DND-41 (cell line): Measurements from ENCODE around the gene MLH1.

Experiments
- CTCF ChIP-seq: IDR thresholded peaks from 2 replicates; pipeline ENCODE4 v1.5.1; 2012; ENCODE audit warnings: borderline replicate concordance, low read length, moderate library complexity, mild to moderate bottlenecking; ENCODE audit not compliant: poor library complexity, severe bottlenecking; ENCODE audit errors: extremely low read depth
- EZH2 ChIP-seq: IDR thresholded peaks from 3 replicates; pipeline ENCODE4 v1.6.1; 2012; ENCODE audit warnings: borderline replicate concordance, low read depth, mild to moderate bottlenecking, moderate library complexity, low read length, inconsistent platforms; ENCODE audit not compliant: severe bottlenecking

GRCh38 chr3:37075955-37076354, 82.6 kb downstream of the MLH1 start:
- TF ChIP-seq CTCF (no peak), EZH2 (no peak)
